Tibial nerve (tissue), 4 donors: ENCODE measurements around the gene NR2F6.

Experiments used
- EP300 ChIP-seq, 2 donors: sonication (generic); formaldehyde crosslinking; IDR thresholded peaks; one replicate each; pipeline ENCODE4 v1.6.1; 2017; ENCODE audit warnings: antibody characterized with exemption in 2 of 2, mild to moderate bottlenecking in 1 of 2
- TF ChIP-seq, protein P1 (sequence below), 5 experiments: fragments of 200-600 bp in 3 of 5; fragments of 450-650 bp in 2 of 5; sonication (generic) in 3 of 5; IDR thresholded peaks; one replicate each; pipeline ENCODE4 v1.5.1; 2016 to 2019; ENCODE audit warnings: antibody characterized with exemption in 5 of 5, mild to moderate bottlenecking in 3 of 5, moderate library complexity in 2 of 5

DNA sequence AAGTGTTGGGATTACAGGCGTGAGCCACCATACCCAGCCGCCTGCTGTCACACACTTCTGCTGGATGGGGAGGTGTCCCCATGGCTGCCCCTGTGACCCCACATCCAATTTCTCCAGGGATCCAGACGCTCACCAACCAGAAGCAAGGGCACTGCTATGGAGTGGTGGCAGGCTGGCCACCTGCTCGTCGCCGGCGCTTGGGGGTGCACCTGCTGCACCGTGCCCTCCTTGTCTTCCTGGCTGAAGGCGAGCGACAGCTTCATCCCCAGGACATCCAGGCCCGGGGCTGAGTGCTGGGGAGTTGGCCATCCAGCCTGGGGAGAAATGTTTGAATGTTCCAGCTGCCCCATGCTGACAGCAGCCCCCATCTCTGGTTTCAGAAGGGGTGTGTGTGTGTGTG is 40.5 kb upstream of the NR2F6 start:
- TF ChIP-seq, protein P1, sequence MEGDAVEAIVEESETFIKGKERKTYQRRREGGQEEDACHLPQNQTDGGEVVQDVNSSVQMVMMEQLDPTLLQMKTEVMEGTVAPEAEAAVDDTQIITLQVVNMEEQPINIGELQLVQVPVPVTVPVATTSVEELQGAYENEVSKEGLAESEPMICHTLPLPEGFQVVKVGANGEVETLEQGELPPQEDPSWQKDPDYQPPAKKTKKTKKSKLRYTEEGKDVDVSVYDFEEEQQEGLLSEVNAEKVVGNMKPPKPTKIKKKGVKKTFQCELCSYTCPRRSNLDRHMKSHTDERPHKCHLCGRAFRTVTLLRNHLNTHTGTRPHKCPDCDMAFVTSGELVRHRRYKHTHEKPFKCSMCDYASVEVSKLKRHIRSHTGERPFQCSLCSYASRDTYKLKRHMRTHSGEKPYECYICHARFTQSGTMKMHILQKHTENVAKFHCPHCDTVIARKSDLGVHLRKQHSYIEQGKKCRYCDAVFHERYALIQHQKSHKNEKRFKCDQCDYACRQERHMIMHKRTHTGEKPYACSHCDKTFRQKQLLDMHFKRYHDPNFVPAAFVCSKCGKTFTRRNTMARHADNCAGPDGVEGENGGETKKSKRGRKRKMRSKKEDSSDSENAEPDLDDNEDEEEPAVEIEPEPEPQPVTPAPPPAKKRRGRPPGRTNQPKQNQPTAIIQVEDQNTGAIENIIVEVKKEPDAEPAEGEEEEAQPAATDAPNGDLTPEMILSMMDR (IDR thresholded peaks at IDR 0.05): no peak
- TF ChIP-seq EP300 (IDR thresholded peaks at IDR 0.05): no peak
